M059J (cell line): ENCODE data around the gene SLN. TPM values are rescaled to one million over a fixed set of nuclear protein-coding genes. Genes with fewer than 3 reads are reported as not detected.
"Not testable (repeated sequence)": the region's sequence is repeated elsewhere in the genome, so short reads cannot be mapped to it uniquely, and the experiment has no call there.

Source experiments
- DNase-seq: peaks from one replicate; pipeline ENCODE4 v3.0.0-alpha.2; 2012; ENCODE audit warnings: low read depth
- total RNA-seq: library from RNA; depleted of rRNA; stranded (reverse); fragments of >200 nt; shearing (Covaris generic); gene quantifications from 2 replicates; pipeline ENCODE4 v1.2.3, GENCODE V29; 2014; rRNA removed

SLN gene
- not detected in 2 replicates for total RNA-seq

DNA sequence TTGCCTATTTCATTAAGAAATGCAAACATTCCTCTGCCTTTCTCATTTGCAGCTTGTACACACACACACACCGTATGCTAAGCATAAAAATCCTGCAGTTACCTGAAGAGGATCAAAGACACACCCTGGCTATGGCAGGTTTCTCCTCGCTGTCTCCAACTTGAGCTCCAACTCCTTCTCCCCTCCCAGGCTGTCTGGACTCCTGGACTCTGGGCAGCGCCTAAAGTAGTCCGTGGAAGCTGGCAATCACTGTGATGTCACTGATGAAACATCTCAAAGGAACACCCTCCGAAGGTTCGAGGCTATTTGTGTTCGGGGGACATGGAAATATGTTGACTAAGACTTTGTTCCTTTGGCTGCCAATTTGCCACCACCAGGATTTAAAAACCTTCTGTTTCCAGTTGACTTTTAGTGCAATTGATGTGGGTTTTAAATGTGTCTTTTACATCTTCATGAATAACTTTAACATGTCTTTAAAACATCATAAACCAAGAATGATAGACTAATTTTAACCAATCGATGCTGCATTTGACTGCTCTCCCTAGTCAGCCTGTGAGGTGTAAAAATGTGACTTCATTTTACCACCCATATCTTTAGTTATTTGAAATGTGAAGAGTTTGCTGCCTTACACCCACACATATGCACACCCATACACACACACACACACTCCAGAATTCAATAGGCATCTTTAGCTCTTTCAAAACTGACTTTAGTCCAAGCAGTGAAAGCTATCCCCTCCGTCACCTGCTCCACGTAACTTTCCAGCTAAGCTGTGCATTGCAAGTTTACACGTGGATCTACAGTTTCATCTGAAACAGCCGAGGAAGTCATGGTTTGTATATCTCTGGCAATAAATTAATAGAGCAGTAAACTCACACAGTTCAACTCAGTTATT, at the start of gene SLN:
Gene SLN, minus strand, starts transcription at position 196 of the 895 bp plus-strand sequence.
- DNase-seq: no peak

DNA sequence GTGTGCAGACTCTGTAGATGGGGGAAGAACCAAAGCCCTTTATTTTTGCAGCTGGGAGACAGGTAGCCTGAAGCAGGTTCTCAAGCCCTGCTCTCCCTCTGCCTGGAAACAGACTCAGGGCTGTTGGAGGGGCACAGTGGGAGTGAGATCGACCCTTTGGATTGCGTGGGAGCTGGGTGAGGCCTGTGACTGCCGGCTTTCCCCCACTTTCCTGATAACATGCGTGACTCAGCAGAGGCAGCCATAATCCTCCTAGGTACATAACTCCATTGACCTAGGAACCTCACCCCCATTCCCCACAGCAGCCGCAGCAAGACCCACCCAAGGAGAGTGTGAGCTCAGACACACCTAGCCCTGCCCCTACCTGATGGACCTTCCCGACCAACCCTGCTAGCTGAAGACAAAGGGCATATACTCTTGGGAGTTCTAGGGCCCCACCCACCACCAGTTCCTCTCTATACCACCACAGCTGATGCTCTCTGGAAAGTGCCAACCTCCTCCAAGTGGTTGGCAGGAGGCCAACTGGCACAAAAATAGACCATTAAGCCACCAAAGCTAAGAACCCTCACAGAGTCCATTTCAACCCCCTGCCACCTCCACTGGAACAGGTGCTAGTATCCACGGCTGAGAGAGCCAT, 47.0 kb upstream of the SLN start:
- not testable (repeated sequence) for DNase-seq

DNA sequence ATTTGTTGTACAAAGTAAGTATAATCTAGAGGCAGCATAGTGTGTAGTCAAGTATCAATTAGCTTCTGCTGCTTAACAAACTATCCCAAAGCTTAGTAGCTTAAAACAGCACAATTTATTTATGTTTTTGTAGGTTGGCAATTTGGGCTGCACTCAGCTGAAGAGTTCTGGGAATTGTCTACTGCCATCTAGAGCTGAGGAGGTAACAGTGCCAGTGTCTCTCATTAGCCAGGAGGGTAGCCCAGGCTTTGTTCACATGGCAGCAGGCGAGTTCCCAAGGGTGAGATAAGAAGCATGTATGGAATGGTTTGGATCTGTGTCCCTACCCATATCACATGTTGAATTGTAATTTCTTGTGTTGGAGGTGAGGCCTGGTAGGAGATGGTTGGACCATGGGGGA, 45.8 kb upstream of the SLN start:
- DNase-seq: no peak

DNA sequence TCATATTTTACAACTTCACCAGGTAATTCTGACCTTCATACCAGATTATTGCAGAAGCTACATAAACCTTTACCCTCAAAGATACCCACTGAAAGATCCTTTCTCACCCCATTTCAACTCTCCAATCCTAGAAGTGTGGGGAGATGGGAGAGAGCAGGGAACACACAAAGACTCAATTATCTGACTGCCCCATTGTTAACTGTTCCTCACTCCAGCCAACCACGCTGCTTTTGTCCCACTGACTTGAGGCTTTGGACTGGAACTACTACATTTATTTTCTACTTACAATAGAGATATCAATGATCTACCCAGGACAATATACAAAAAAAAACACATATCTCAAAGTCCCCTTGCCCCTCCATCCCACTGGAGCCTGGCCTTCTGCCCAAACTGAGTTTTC, 44.7 kb upstream of the SLN start:
- DNase-seq: no peak

DNA sequence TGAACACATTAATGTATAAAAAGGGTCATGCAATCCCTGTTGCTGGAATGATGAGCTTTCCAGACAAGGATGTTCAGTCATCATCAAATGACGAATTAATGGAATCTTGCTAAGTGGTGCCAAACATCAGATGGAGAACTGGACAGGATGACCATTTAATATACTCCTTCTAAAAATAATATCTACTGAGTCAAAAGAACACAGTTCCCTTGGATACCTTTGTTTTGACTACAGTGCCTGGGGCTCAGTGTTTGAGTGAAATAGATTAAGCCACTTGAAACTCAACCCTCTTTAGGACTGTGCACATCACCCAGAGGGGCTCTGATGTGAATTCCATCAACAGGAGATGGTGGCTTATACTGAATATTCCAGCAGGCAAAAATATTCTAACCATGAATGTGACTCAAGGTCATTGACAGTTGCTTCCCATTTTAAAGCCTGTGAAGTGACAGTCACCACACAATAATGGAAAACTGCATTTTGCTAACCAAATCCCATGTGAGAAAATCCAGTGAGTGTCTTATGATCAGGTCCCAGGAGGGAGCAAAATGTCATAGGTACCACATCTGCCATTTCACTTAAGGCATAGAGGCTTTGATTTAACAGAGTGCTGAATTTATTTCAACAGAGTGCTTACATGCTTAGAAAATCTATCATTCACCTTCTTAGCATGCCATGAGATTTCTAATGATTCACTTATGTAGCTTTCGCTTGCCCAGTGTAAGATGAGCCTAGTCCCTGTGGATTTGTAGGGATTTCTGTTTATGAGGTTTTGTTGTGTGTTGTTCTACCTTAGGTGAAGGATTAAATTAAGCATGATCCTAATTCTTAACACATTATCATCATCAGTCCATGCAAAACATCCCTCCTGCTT, 41.3 kb upstream of the SLN start:
- DNase-seq: peak; percentile 37

DNA sequence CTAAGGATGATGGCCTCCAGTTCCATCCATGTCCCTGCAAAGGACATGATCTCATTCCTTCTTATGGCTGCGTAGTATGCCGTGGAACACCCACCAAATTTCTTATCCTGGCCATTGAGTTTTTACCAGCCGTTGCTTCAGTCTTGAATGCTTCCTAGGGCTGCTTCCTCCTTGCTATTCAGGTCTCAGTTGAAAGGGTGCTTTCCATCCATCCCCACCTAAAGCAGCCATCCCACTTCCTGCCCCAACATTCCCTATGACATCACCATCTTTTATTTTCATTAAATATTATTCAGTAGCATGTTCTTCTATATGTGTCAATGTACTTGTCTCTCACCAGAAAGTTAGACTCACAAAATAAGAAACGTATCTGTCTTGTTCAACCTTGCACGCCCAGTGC, 40.7 kb upstream of the SLN start:
- no peak for DNase-seq

DNA sequence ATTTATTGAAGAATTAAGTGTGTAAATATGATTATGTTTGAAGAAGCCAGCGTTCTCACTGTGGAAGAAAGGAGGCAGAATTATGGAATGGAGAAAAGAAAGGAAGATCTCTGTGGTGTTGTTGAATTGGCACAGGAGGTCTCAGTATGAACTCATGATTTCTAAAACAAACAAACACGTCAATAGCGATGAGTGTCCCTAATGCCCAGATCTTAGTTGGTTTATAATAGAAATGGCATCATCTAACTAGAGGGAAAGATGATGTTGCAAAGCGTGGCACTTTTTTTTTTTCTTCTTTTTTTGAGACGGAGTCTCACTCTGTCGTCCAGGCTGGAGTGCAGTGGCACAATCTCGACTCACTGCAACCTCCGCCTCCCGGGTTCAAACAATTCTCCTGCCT, 39.2 kb upstream of the SLN start:
- no peak for DNase-seq

DNA sequence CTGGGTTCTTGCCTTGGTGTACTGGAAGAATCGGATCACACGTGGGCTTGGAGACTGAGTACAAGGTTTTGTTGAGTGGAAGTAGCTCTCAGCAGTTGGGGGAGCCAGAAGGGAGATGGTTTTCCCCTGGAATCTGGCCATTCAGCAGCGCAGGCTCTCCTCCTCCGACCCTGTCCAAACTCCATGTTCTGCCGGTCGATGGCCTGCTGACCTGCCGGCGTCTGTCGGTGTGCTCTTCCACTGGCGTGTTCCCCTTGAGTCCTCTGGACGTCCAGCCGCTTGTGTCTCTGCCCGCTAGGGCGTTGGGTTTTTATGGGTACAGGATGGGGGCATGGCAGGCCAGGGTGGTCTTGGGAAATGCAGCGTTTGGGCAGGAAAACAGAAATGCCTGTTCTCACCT, 38.5 kb upstream of the SLN start:
- DNase-seq: no peak

DNA sequence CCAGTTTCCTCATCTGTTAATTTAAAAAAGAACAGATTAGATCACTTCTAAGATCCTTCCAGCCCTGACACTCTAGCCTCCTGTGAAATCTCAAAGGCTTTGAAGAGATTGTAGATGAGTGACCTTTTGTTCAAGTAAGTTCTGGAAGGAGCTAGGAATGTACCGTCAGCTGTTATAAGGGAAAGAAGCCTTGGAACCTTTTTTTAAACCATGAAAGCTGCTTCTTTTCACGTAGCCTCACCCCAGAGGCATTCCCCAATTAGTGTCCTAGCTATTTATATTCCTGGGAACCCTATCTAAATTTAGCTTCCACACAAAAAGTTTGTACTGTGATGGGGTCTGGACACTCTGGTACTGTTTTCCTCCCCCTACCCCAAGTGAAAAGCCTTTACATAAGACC, 35.8 kb upstream of the SLN start:
- no peak for DNase-seq

DNA sequence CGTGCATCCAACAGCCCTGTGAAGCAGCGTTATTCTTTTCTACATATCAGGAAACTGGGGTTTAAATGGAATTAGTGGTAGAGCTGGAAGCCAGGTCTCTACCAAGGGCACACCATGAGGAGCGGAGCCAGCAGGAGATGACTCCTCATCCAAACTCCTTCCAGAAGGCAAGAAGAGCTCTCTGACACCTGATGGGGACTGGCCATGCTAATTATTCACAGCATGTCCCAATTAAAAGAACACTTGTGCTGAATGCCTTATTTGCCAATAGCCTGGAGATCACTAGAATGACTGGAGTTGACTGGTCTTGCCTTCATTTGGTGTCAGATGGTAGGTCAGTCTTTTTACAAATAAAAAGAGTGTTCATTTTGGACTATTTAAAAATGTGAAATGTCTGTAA, 32.9 kb upstream of the SLN start:
- no peak for DNase-seq

DNA sequence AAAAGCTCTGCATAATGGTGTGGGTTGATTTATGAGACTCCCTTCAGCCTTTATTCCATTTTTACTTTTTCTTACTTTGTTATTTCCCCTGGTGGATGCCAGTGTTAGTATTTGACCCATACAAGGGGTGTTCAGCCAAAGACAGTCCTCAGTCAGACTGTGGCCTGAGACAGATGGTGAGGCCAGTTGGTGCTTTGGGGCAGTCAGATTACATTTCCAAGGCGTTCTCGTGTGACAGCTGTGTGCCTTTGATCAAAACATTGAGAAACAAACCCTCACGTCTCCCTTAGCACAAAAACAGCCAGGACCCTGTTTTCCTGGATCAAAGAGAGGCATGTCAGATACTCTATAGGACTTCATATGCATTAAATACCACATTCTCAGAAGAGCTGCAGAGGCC, 31.3 kb upstream of the SLN start:
- no peak for DNase-seq

DNA sequence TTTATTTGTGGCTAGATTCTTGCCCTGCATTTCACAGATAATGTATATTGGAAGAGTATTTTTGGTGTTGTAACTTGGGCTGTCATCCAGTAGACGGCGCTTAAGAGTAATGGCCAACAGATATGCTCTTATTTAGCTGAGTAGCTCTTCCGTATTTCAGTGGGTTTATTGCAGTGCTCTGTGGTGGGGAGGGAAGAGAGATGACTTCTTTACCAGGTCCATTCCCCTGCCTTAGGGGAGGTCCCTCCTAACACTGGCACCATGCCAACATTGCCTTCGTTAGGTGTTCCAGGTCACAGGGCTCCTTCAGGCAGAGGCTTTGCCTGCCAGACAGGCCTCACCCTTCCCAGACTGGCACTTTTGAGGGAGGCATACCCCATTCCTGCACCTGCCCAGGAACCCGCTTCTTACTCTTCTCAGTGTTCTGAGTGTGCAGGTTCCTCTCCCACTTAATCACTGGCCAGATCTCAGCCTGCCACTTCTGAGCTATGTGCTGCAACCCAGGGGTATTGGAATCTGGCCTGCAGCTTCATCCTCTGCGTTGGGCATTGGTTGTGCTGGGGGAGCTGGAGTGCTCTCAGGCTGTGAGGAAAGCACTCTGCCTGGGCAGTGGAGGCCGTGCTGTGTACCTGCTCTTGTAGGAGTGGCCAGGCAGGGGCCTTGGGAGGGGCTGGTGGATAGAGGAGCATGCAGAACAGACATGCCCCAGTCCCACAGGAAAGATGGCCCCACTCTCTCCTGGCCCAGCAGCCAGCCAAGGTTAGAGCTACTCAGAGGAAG, 29.4 kb upstream of the SLN start:
- DNase-seq: peak; percentile 14

DNA sequence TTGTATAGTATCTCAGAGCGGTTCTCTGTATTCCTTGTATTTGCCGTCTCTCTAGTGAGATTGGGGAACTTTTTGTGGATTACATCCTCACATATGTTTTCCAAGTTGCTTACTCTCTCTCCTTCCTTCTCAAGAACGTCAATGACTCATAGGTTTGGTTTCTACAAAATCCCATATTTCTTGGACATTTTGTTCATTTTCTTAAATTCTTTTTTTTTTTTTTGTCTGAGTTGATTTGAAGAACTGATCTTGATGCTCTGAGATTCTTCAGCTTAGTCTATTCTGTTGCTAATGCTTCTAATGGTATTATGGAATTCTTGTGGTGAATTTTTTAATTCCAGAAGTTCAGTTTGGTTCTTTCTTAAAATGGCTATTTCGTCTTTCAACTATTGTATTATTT, 28.4 kb upstream of the SLN start:
- DNase-seq: no peak

DNA sequence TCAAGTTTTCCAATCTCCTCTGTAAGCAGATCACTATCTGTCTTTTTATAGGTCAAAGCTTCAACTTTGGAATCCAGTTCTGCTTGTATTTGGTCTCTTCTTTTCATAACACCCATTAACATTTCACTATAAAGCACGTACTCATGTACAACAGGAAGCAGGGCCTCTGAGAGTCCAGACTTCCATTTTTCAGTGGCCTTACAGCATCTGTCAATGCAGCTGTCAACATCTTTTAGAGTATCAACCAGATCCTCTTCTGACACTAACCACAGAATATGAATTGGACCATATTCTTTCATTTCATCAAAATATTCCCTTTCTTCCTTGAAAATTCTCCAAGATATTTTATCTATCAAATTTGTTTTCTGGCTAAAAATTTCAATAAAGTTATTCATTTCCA, 24.7 kb upstream of the SLN start:
- DNase-seq: no peak

DNA sequence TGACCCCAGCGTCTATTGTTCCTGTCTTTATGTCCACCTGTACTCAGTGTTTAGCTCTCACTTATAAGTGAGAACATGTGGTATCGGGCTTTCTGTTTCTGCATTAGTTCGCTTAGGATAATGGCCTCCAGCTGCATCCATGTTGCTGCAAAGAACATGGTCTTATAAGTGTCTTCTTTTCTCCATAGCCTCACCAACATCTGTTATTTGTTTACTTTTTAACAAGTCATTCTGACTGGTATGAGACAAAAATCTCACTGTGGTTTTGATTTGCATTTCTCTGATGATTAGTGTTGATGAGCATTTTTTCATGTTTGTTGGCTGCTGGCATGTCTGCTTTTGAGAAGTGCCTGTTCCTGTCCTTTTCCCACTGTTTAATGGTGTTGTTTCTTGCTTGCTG, 21.7 kb upstream of the SLN start:
- no peak for DNase-seq

DNA sequence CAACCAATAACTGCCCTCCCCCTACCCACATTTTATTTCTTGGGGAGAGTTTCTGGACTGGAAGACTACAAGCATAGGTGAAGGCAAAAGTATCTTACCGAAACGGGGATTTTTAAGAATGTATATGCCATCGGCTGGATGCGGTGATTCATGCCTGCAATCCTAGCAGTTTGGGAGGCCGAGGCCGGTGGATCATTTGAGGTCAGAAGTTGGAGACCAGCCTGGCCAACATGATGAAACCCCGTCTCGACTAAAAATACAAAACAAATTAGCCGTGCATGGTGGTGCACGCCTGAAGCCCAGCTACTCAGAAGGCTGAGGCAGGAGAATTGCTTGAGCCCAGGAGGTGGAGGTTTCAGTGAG, 20.8 kb upstream of the SLN start:
- no peak for DNase-seq

DNA sequence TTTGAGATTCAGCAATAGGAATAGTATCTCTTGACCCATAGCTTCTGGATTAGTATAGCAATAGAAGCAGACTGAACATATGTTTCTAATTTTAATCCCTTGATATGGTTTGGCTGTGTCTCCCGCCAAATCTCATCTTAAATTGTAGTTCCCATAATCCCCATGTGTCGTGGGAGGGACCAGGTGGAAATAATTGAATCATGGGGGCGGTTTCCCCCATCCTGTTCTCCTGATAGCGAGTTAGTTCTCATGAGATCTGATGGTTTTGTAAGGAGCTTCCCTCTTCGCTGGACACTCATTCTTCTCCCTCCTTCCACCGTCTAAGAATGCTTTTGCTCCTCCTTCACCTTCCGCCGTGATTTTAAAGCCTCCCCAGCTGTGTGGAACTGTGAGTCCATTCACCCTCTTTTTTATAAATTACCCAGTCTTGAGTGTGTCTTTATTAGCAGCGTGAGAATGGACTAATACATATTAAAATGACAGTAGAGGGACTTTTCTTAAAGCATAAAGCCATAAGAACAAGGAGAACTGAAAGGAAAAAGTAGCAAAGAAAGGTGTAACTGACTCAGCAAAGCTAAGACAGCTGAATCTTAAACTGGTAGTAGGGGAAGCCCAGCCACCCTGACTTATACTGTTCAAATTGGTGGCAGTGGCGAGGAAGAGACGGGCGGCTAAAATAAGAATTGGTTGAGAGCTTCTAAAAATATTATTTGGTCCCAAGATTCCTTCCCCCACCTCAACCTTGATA, 20.3 kb upstream of the SLN start:
- no peak for DNase-seq

DNA sequence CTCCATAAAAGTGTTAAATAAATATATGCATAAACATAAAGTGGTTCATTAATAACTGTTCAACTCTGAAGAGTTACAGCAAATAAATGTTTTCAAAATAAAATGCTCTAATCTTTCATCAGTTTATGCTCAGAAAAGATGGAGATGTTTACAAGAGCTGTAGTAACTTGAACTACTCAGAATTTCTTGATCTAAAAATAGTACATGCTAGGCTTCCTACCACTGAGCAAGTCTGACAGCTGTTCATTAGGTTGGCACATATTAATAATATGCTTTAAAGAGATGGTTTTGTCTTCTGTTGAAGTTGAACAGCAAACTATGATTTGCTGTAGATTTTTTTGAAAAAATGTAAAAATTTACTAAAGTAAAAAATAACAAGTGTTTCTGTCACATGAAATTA, 10.8 kb upstream of the SLN start:
- DNase-seq: no peak

DNA sequence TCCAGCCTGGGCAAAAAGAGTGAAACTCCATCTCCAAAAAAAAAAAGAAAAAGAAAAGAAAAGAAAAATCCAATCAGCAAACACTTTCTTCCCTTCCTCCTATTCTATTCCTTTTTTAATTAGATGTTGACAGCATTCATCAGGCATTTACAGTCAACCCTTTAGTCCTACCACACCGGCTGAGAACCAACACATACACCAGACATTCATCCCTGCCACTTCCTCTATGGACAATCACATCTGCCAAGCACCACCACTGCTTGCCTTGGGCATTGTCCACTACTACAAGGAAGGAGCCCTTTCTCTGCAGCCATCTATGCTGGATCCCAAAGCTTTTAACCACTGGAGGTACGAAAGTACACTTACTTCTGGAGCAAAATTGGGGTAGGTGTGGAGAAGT, 9.4 kb upstream of the SLN start:
- no peak for DNase-seq

DNA sequence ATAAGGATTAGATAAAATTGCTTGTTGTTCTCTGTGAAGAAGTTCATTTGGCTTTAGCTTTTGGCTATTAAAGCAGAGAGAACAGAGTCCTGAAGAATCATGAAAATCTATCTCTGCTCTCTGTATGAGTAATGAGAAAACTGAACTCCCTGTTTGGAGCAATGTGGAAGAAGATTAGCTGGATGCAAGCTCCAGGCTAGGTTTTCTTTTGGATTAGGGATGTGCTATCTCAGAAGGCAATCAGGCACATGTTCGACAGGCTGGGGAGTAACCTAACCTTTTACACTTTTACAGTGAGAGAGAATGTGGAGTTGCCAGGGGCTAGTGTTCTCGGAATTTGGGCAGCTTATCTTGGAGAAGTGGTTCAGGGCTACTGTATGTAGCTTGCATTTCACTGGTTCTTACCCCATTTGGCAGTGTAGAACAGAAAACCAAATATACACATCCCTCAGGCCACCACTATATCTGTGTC, 8.5 kb upstream of the SLN start:
- DNase-seq: no peak
